ENCODE results near the gene BNIP3.
"Not testable (repeated sequence)": the region's sequence is repeated elsewhere in the genome, so short reads cannot be mapped to it uniquely, and the experiment has no call there.

BNIP3 gene

DNA sequence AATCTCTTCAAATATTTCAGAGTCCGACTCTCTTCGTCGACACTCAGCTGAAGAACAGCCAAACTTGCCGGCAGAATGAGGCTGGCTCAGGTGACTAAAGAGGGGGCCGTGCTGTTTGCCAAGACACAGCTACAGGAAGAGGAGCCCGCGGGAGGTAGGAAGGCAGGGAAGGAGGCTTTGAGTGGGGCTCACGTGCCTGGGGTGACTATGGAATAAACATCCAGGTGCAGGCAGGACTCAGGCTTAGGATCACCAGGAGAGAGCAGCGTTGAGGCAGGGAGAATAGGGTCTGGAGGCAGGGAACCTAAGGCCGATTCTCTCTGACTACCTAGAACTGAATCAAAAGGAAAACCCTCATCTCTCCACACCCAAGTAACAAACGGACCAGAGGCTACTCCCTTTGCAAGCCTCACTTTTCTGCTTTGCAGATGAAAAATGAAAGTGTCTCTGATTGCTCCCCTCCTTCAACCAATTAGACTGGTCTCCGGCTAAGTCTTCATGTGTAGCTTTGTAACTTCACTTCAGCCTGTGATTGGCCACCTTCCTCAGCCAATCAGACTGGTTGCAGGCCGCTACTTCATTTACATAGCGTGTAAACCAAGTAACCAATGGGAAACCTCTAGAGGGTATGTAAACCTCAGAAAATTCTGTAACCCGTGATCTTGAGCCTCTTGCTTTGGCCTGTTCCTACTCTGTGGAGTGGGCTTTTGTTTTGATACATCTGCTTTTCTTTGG, 19.7 kb upstream of the BNIP3 start:
- DNase-seq (ENCODE audit: low read depth): no peak

DNA sequence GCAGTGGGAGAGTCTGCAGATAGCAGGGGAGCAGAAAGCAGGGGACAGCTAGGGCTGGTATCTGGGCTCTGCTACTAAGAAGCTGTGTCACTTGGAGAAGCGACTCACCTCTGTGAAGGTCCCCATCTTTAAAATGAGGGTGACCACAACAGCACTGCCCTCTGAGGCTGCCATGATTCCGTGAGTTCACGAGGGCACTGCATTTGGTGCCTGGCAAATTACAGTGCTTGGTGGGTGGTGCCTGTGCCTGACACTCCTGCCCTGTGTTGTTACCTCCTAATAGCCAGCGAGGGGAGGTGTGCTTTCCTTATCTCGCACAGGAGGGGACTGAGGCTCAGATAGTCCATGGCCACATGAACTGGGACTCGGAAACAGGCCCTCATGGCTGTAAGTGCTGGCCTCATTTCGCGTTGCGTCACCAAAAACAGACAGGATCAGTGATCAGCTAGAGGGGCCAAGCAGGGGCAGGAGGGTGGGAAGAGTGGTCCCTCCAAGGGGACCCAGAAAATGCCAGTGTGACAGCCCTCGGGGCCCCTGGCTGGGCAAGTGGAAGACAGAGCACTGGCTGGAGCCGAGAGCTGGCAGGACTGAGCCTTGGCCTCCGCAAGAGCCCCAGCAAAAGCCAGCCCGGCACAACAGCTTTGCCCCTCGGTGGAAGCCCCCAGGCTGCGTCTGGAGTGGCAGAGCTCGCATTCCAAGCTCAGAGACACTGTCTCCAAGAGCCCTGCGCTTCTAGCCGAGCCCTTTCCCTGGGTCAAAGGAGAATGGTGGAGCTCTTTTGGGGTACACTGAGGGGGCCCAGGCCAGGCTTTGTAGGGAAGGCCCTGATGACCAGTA, 17.3 kb upstream of the BNIP3 start:
- no peak for DNase-seq (ENCODE audit: low read depth)

DNA sequence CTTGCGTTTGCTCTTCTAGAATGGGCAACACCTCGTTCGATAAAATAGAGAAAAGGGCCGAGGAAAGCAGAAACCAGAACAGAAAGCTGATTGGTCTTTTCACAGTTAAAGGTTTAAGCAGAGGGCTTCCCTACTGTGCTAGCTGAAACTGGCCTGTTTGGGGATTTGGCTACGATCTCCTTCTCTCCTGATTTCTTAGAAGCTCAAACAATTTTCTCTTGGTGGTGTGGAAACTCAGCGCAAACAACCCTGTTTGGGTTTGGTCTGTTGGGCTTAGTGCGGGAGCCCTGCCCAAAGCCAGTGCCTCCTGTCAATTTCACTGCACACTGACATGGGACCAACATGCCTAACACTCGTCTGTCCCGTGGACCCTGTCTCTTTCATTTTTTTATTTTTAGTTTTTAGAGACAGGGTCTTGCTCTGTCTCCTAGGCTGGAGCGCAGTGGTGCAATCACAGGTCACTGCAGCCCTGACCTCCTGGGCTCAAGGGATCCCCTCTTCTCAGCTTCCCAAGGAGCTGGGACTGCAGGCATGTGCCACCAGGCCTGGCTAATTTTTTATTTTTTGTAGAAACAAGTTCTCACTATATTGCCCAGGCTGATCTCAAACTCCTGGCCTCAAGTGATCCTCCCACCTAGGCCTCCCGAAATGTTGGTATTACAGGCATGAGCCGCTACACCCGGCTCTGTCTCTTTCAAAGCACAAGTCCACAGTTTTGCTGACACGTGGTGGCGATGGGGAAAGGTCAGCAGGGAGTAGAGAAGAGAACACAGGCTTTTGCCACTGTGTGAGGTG, 16.5 kb upstream of the BNIP3 start:
- DNase-seq (ENCODE audit: low read depth): no peak

DNA sequence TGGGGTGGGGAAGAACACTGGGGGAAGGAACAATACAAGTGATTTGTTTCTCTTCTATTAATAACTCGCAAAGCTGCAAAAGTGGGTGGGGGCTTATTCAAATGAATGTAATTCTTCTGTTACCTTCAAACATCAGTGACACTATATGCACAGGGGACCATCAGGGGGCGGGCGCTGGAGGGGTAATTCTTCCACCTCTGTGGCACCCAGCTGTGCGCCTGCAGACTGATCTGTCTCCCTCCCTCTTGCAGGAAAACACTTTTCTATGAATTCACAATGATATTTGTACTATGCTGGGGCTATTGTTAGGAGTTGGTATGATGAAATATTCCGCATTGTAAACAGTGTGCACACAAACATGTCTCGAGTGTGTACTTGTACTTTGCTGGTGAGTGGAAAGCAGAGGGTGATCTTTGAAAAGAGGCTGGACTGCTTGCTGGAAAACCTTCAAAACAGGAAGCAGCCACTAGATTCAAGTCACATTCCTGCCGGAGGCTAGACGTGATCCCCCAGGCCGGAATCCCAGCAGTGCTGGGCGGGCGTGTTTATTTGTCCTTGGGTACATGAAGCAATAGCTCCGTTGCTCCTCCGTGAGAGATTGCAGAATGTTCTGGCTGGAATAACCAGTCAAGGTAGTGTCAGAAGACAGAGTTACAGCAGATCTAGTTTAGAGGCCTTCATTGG, 15.8 kb upstream of the BNIP3 start:
- DNase-seq (ENCODE audit: low read depth): no peak

DNA sequence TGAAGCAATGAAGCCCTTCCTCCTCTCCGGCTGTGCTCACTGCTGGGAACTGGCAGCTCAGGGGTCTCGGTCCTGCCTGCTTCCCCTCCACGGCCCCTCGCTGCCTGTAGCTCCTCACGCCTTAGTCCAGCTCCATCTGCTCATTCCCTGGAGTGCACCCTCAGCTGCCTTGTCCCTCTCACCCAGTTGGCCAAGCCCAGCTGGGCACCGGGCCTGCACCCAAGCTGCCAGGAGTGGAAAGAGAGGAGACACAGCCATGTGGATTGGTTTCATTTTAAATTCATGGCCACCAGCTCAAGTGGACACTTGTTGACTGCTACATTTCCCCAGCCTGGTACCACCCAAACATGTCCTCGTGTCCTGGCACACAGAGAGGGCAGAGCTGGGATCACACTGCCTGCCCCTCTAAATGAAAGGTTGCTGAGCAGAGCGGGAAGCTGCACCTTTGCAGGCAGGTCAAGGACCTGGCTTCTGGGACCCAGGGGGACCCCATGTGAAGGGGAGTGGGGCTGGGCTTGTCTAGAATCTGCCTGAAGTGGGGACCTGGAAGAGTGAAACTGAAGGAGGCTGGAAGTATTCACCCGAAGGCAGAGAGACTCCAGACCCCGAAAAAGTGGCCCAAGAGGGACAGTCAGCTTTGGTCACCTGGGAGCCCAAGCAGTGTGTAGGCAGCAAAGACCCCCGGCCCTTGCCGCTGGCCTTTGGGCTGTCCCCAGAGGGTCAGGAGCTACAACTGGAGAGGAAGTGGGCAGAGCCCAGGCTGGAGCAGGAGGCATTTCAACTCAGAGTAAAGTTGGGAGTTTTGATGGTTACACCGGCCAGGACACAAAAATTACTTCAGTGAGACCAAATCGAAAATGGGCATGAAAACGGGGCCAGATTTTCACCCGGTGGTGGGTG, 15.0 kb upstream of the BNIP3 start:
- no peak for DNase-seq (ENCODE audit: low read depth)

DNA sequence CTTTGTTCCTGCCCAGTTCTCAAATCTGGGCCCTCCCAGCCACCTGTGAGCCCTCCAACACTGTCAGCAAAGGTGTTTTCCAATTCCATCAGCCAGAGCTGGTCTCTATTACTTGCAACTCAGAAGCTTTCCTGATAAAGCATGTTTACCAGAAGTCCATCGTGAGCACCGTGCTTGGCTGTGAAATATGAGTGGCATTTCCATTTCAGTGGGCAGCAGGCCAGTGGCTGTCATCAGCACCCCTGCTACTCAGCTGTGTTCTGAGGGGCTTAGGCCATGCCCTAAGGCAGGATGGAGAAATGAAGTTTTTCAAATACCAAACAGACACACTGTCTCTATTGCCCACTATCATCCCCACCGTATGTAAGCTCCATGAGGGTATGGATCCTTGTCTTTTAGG, 12.7 kb upstream of the BNIP3 start:
- DNase-seq (ENCODE audit: low read depth): no peak

DNA sequence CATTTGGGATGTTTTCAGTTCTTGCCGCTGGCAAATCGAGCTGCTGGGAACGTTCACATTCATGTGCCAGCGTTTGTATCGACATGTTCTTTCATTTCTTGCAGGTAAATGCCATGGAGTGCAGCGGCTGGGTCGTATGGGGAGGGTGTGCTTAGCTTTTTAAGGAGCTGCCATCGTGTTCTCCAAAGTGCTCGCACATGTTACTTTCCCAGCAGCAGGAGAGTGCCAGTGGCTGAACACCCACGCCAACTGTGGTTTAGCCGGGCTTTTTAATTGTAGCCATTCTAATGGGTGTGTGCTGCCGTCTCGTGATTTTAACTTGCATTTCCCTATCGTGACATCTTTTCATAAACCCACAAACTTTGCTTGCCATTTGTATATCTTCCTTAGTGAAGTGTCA, 11.6 kb upstream of the BNIP3 start:
- DNase-seq (ENCODE audit: low read depth): no peak

DNA sequence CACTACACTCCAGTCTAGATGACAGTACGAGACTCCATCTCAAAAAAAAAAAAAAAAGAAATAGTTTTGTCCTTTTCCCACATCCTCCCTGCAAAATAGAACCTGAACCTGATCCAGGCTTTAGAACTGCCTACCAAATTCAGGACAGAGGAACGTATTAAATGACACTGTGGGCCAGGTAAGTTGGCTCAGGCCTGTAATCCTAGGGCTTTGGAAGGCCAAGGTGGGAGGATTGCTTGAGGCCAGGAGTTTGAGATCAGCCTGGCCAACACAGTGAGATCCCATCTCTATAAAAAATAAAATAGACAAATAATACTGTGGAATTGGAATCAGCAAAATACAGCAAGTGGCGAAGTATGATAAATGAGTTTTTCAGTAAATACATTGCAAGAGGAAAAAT, 10.0 kb upstream of the BNIP3 start:
- DNase-seq (ENCODE audit: low read depth): no peak

DNA sequence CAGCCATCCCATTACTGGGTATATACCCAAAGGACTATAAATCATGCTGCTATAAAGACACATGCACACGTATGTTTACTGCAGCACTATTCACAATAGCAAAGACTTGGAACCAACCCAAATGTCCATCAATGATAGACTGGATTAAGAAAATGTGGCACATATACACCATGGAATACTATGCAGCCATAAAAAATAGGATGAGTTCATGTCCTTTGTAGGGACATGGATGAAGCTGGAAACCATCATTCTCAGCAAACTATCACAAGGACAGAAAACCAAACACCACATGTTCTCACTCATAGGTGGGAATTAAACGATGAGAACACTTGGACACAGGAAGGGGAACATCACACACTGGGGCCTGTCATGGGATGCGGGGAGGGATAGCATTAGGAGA, 6.1 kb upstream of the BNIP3 start:
- DNase-seq (ENCODE audit: low read depth): not testable (repeated sequence)

DNA sequence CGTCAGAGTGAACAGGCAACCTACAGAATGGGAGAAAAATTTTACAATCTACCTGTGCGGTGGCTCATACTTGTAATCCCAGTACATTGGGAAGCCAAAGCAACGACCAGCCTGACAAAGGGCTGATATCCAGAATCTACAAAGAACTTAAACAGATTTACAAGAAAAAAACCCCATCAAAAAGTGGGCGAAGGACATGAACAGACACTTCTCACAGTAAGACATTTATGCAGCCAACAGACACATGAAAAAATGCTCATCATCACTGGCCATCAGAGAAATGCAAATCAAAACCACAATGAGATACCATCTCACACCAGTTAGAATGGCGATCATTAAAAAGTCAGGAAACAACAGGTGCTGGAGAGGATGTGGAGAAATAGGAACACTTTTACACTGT, 5.6 kb upstream of the BNIP3 start:
- DNase-seq (ENCODE audit: low read depth): not testable (repeated sequence)

DNA sequence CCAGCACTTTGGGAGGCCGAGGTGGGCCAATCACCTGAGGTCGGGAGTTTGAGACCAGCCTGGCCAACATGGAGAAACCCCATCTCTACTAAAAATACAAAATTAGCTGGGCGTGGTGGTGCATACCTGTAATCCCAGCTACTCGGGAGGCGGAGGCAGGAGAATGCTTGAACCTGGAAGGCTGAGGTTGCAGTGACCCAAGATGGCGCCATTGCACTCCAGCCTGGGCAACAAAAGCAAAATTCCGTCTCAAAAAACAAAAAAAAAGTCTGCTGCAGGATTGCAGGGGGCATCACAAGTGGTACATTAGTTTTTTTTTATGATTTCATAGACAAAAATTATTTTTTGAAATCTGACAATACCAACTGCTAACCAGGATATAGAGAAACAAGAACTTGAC, 5.1 kb upstream of the BNIP3 start:
- not testable (repeated sequence) for DNase-seq (ENCODE audit: low read depth)

DNA sequence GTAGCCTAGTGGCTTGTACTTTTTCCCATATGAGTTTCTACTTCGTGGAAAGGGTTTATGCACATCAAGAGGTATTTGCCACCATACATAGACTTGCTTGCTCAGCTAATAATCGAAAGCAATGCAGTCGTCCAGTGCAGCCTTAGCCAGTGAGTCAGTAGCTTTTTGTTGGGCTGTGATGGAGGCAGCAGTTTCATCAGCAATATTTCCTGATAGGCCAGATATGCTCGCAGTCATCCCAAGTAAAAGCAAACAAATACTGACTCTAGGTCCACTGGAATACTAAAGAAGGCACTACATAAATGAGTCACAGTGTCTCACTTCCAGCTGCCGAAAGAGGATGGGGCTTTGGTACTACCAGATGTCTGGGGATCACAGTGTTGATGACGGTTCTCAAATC, 2.1 kb upstream of the BNIP3 start:
- DNase-seq (ENCODE audit: low read depth): no peak

DNA sequence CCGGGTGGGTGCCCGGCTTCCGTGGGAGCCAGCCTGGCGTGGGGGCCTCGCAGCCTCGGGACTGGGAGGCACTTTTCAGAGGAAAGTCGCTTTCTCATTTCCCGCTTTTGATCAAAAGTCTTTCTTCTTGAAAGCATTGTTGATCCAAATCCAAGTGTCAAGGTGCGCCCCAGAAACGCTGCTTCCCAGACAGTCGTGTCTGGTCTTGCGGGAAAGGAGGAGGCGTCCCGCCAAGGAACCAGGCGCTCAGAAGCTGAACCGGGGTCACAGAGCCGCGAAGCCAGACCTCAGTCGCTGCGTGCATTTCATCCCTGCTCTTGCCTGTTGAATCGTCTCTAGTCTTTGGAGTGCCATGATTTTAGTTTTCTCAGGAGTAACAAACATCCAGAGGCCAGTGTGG, 1.1 kb upstream of the BNIP3 start:
- DNase-seq (ENCODE audit: low read depth): no peak

DNA sequence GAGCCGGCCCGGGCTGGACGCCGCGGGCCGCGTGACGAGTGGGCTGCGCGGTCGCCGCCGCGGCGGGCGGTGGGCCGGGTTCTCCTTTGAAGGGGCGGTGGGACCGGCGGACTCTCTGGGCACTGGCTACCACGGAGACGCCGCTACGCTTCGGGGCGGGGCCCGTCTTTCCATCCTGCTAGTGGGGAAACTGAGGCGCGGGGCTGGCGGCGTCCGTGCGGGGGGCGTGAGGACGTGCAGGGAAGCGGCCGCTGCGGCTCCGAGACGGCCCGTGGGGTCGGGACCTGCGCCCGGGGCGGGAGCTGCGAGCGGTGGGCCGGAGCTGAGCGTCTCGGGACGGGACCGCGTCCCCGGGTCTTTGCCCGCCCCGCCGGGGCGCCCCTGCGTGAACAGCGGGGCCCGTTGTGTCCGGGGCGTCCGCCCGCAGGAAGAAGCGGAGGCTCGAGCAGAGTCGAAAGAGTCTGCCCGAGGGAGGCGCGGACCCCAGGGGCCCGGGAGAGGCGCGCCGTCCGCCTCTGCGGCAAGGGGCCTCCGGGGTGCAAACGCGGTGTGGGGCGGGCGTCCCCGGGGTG, 548 bp upstream of the BNIP3 start:
- no peak for DNase-seq (ENCODE audit: low read depth)

DNA sequence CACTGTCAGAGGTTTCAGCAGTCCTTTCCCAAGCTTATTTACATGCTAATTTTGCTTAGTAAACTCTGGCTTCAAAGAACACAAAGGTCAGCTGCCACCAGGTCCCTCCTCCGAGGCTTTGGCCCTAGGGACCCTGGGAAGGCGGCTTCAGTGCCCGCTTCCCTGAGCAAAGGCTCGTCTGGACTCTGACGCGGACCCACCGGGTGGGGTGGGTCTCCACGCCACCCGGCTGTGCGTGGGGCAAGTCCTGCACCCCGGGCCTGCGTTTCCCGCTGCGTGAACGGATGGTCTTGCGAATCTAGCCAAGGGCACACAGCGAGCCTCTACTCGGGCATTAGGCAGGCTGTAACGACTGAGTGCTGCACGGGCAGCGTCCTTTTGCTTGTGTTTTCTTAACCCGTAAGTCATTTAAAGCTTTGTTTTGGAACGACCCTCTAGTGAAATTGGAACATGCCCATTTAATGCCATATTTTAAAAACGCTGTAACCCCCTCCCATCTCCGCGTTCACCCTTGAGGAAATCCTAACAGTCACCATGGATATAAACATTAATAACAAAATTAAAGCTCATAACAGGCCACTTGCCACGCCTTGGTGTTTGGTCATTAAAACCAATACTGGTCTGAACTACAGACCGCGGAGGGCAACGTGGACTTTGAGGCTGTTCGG, 828 bp downstream of the BNIP3 start:
- DNase-seq (ENCODE audit: low read depth): no peak

DNA sequence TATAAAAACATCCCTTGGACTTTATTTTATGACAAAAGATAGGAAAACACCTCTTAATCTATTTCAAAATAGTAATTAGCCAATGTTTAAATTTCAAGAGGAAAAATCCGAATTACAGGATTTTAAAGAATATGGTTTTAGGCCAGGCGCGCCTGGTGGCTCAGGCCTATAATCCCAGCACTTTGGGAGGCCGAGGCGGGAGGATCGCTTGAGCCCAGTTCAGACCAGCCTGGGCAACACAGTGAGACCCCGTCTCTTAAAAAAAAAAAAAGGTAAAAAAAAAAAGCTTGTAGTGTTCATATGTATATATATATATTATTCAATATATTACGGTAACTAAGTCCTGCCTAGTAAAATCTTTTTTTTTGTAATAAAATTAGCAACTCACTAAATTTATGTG, 1.4 kb downstream of the BNIP3 start:
- no peak for DNase-seq (ENCODE audit: low read depth)

DNA sequence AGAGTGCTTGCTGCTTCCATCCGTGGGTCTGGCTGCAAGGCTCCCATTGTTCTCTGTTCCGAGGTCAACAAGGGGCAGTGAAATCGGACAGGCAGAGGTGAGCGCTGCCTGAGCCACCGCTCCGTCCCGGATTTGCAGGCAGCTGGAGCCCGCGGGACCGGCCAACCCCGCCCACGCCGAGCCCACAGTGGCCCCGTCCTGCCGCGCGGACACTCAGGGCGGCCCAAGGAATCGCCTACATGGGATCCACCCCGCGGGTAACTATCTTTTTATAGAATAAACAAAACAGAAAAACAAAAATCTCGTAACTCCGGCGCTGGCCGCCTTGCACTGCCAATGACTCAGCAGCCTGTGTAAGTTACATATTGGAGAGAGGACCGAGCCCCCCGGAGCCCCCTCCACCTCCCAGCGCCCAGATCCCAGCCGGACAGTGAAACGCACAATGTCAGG, 1.9 kb downstream of the BNIP3 start:
- no peak for DNase-seq (ENCODE audit: low read depth)

DNA sequence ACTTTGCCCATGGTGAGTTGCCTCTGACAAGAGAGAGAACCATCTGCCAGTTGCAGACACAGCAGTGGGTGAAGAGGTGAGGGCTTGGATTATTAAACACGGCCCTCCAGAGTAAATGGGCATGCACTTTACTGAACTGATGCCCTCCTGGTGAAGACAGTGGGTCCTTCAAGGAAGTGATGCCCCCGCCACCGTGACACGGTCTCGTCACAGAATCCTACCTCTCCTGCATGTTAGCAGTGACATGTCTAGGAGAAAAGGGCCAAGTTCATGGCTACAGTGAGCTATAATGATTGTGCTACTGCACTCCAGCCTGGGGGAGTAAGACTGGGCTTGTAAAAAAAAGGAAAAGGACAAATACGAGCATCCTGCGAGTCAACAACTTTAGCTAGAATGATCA, 2.4 kb downstream of the BNIP3 start:
- DNase-seq (ENCODE audit: low read depth): no peak

DNA sequence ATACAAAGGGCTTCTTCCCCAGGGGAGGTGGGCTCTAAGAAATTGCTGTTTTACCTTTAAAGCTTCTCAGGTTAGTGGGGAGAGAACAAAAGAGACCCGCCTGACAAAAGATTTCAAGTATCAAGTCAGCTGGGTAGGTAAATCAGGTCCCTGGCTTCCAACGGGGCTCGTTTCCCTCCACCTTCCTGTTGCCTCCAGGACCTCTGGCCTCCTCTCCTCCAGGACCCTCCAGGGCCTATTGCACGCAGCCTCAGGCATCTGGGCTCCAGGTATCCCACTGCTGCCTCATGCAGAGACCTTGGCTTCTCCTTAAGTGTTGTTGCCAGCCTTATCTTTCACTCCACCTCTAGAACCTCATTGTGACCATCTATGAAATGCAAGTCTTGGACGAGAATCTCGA, 2.9 kb downstream of the BNIP3 start:
- no peak for DNase-seq (ENCODE audit: low read depth)

DNA sequence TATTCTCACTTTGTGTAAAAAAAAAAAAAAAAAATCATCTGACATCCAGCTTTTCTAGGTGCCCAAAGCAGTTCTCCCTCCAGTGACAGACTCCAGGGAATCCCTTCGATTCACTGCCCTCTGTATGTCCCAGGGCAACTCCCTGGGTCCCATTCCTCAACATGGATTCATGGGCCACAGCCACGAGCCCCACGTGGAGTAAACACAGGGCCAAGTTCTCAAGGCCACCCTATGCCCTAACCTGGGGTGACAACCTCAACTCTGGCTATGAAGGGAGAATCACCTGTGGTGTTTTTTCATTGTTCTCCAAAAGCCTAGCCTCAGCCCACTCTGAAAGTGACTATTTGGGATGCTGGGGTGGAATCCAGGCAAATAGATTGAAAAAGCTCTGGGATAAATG, 3.4 kb downstream of the BNIP3 start:
- no peak for DNase-seq (ENCODE audit: low read depth)
